Activated CD8-positive, alpha-beta T cell treated with anti-CD3 and anti-CD28 coated beads for 36 hours (primary cell): Measurements from ENCODE around the gene ERCC8. TPM values are rescaled to one million over a fixed set of nuclear protein-coding genes. Genes with fewer than 3 reads are reported as not detected.

Experiments used
- ATAC-seq: fragments of 200-7000 bp; cut with Tn5 transposase; one replicate; pipeline ENCODE4 v1.10.0; 2021; ENCODE audit warnings: mild to moderate bottlenecking, moderate library complexity
- CTCF ChIA-PET: fragments of 350-600 bp; sonication (Branson Sonifier 250); formaldehyde crosslinking; loops from one replicate; lab custom pipeline; 2021; ENCODE audit warnings: antibody characterized with exemption; lab: Charles Lee
- POLR2A ChIA-PET: fragments of 350-600 bp; sonication (Branson Sonifier 250); formaldehyde crosslinking; loops from one replicate; lab custom pipeline; 2021; ENCODE audit warnings: antibody characterized with exemption; lab: Charles Lee
- DNase-seq: peaks from one replicate; pipeline ENCODE4 v3.0.0-alpha.2; 2020
- H3K27ac Mint-ChIP-seq: one replicate; pipeline ENCODE4 v1.8.0; 2021; ENCODE audit warnings: mild to moderate bottlenecking, mixed read lengths
- H3K27me3 Mint-ChIP-seq: one replicate; pipeline ENCODE4 v1.8.0; 2021; ENCODE audit warnings: mixed read lengths
- H3K36me3 Mint-ChIP-seq: one replicate; pipeline ENCODE4 v1.8.0; 2021; ENCODE audit warnings: low read depth, mixed read lengths
- H3K4me1 Mint-ChIP-seq: one replicate; pipeline ENCODE4 v1.8.0; 2021; ENCODE audit warnings: low read depth, mixed read lengths
- H3K4me3 Mint-ChIP-seq: one replicate; pipeline ENCODE4 v1.8.0; 2021; ENCODE audit warnings: mild to moderate bottlenecking, moderate library complexity, mixed read lengths
- H3K9me3 Mint-ChIP-seq: one replicate; pipeline ENCODE4 v1.8.0; 2021; ENCODE audit warnings: mixed read lengths
- CTCF ChIP-seq: fragments of 200-600 bp; IDR thresholded peaks from one replicate; pipeline ENCODE4 v1.8.0; 2022; ENCODE audit warnings: antibody characterized with exemption, mild to moderate bottlenecking
- intact Hi-C: fragments of 100-400 bp; cut with micrococcal nuclease; formaldehyde crosslinking; loops from one replicate; pipeline ENCODE4 v1.10.0; 2022
- total RNA-seq, 2 experiments: library from RNA; stranded (reverse); gene quantifications; one replicate each; pipeline ENCODE4 v1.2.3, GENCODE V29; 2021

Gene ERCC8
- total RNA-seq, 2 experiments from 2014 or later, result 10.8 to 11.7 TPM

- ChIA-PET CTCF (interaction anchor here (0.8 to 3.8 kb wide), 5 partner anchors 13 to 371 kb away, joined by 3 to 11 read pairs (median 4); partner anchors contain the start of genes ERCC8 and NDUFAF2), POLR2A (interaction anchor here (1.1 kb wide), 1 partner anchor 12 kb away, joined by 3 read pairs; no protein-coding TSS in a partner anchor)
- no peak for ATAC-seq
- no peak overlapping the region for H3K4me3 Mint-ChIP-seq
- no peak for TF ChIP-seq CTCF
- H3K27ac Mint-ChIP-seq, result no peak overlapping the region
- no peak for DNase-seq
- no peaks in the 10 kb centered on the region for H3K27me3 Mint-ChIP-seq
- H3K4me1 Mint-ChIP-seq, result peaks cover 7% of the 10 kb centered on the region
- intact Hi-C loops, result loop anchor here (5.0 kb wide), 1 partner anchor 699 kb away; no protein-coding TSS in a partner anchor
- H3K9me3 Mint-ChIP-seq, result peaks cover 8% of the 10 kb centered on the region
- H3K36me3 Mint-ChIP-seq, result peaks cover 4% of the 10 kb centered on the region
Measured at GRCh38 chr5:60958088-60958487, 13.2 kb upstream of the ERCC8 start.

- Mint-ChIP-seq H3K4me3 (no peak overlapping the region), H3K36me3 (peaks cover 6% of the 10 kb centered on the region), H3K27ac (no peak overlapping the region), H3K9me3 (peaks cover 8% of the 10 kb centered on the region), H3K4me1 (peaks cover 5% of the 10 kb centered on the region), H3K27me3 (no peaks in the 10 kb centered on the region)
- DNase-seq (no peak), ATAC-seq (no peak)
- ChIA-PET CTCF (interaction anchor here (1.5 kb wide), 1 partner anchor 27 kb away, joined by 3 read pairs; no protein-coding TSS in a partner anchor), POLR2A (no interaction called here)
- TF ChIP-seq CTCF, result no peak
- intact Hi-C loops, result loop anchor here (5.0 kb wide), 1 partner anchor 702 kb away; no protein-coding TSS in a partner anchor
Measured at GRCh38 chr5:60955239-60955638, 10.4 kb upstream of the ERCC8 start.

- peaks cover 27% of the 10 kb centered on the region for H3K4me1 Mint-ChIP-seq
- POLR2A ChIA-PET, result no interaction called here
- H3K36me3 Mint-ChIP-seq, result peaks cover 9% of the 10 kb centered on the region
- no peak for DNase-seq
- no peaks in the 10 kb centered on the region for H3K9me3 Mint-ChIP-seq
- intact Hi-C loops, result loop anchor here (10.0 kb wide), 1 partner anchor 274 kb away; no protein-coding TSS in a partner anchor
- no peaks in the 10 kb centered on the region for H3K27me3 Mint-ChIP-seq
- ATAC-seq, result no peak
- CTCF ChIA-PET, result no interaction called here
- no peak overlapping the region for H3K4me3 Mint-ChIP-seq
- no peak overlapping the region for H3K27ac Mint-ChIP-seq
- TF ChIP-seq CTCF, result no peak
Measured at GRCh38 chr5:60948738-60949137, 3.9 kb upstream of the ERCC8 start.

GRCh38 chr5:60945813-60946187, 930 bp upstream of the ERCC8 start:
- CTCF ChIA-PET, result interaction anchor here (2.1 kb wide), 1 partner anchor 14 kb away, joined by 11 read pairs; no protein-coding TSS in a partner anchor
- intact Hi-C loops, result loop anchor here (10.0 kb wide), 1 partner anchor 271 kb away; no protein-coding TSS in a partner anchor
- Mint-ChIP-seq H3K4me3 (no peak overlapping the region), H3K36me3 (peaks cover 9% of the 10 kb centered on the region), H3K27me3 (no peaks in the 10 kb centered on the region), H3K9me3 (no peaks in the 10 kb centered on the region), H3K27ac (no peak overlapping the region), H3K4me1 (peaks cover 27% of the 10 kb centered on the region)
- DNase-seq (peak; percentile 53), ATAC-seq (peak; percentile 14)
- no peak for TF ChIP-seq CTCF
- POLR2A ChIA-PET, result interaction anchor here (1.0 to 1.2 kb wide), 2 partner anchors 8 to 12 kb away, joined by 3 to 4 read pairs; no protein-coding TSS in a partner anchor

- POLR2A ChIA-PET, result no interaction called here
- Mint-ChIP-seq H3K36me3 (peaks cover 1% of the 10 kb centered on the region), H3K27ac (no peak overlapping the region), H3K9me3 (no peaks in the 10 kb centered on the region), H3K4me1 (peaks cover 14% of the 10 kb centered on the region), H3K4me3 (no peak overlapping the region), H3K27me3 (no peaks in the 10 kb centered on the region)
- no peak for TF ChIP-seq CTCF
- ATAC-seq (no peak), DNase-seq (no peak)
- CTCF ChIA-PET, result no interaction called here
- intact Hi-C loops, result loop anchor here (10.0 kb wide), 1 partner anchor 269 kb away; no protein-coding TSS in a partner anchor
Measured at GRCh38 chr5:60943624-60944023, 1.2 kb downstream of the ERCC8 start.
